HG02588 (cell line): ENCODE data around the gene APOBEC3A.
"Not testable (repeated sequence)": the region's sequence is repeated elsewhere in the genome, so short reads cannot be mapped to it uniquely, and the experiment has no call there.

Source experiments
- ATAC-seq: cut with Tn5 transposase; IDR thresholded peaks from one replicate; pipeline ENCODE4 v1.9.1; 2021; ENCODE audit warnings: mild to moderate bottlenecking, moderate library complexity; ENCODE audit not compliant: unreplicated experiment

The APOBEC3A gene

DNA sequence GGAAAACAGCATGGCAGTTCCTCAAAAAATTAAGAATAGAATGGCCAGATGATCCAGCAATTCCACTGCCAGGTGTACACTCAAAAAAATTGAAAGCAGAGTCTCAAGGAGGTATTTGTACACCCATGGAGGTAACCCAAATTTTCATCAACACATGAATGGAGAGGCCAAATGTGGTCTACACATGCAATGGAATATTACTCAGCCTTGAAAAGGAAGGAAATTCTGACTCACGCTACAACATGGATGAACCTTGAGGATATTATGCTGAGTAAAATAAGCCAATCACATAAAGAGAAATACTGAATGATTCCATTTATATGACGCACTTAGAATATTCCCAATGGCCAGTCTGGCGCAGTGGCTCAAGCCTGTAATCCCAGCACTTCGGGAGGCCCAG is 19.9 kb downstream of the APOBEC3A start:
- ATAC-seq, result not testable (repeated sequence)

DNA sequence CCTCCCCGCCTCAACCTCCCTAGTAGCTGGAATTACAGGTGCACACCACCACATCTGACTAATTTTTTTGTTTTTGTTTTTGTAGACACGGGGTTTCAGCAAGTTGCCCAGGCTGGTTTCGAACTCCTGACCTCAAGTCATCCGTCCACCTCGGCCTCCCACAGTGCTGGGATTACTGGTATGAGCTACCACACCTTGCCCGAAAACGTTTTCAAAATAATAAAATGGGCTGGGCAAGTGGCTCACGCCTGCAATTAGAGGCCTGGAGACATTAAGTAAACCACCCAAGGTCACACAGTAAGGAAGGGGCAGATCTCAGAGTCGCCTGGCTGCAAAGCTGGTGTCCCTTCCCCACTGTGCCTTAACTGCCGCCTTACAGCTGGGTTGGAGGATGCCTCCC is 23.2 kb downstream of the APOBEC3A start:
- ATAC-seq, result not testable (repeated sequence)

DNA sequence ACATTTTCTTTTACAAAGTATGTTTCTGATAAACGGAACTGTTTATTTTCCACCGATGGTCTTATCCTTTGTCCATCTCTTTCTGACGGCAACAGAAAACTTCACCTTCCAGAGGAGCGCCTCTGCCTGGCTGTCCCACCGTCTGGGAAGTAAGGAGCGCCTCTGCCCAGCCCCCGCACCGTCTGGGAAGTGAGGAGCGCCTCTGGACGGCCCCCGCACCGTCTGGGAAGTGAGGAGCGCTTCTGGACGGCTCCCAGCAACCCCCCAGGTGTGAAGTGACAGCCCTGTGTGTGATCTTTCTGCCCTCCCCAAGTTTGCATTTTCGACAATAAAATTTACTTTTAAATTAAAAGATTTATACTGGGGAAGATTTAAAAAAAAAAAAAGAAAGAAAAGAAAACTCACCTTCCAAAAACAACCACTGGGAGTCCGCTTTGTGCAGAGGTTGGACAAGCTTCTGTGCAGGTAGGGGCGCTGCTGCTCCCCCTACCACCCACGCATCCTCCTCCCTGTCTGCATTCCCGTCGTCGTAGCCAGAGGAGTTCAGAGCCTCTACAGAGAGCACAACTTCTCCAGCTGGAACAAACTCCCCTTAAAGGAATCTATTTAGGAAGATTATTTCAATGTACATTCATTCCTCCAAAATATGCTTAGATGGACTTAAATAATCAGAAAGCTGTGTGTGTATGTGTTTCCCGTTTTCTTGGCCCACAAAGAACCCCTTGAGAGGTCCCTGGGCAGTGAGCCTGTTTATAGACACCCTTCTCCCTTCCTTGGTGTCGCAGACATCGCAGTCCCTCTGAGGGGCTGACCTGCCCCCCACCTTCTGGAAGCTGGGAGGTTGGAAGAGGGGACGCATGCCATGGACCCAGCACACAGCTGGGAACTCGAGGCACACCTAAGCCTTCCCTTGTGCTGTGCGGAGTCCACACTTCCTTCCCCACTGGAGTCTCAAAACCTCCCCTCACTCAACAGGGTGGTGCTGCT is 23.9 kb downstream of the APOBEC3A start:
- ATAC-seq, result peak; percentile 9

DNA sequence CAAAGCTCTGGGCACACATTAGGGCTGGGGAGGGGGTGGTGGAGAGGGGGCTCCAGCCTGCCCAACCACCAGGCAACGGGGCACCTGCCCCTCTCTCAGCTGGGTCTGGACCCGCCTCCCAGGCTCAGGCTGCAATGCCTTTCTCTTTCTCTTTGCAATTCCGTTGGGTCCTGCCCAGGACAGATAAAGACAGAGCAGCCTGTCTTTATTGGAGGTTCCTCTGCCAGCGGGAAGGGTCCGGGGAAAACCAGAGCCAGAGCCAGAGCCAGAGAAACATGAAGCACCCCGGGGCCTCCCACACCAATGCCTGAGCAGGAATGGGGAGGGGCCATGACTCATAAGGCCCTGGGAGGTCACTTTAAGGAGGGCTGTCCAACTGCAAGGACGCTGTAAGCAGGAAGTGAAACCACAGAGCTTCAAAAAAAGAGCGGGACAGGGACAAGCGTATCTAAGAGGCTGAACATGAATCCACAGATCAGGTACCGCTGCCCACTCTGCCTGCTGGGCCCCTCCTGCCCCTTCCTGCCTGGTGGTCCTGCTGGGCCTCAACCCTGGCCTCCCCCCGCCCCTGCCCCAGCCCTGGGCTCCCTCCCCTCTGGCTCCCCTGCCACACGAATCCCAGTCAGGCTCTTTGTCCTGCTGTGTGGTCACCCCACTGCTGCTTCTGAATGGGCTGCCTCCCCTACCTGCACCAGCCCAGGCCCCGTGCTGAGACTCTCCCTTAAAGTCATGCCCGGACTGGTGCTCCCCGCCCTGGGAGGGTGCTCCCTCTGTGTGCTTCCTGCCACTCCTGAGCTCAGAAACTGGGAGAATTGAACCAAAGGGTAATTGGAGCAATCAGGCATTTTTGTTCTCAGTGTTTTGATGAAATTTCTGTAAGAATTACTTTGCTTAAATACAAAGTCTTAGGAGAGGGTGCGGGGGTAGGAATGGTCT is 24.9 kb downstream of the APOBEC3A start, which contains the start of gene APOBEC3B:
APOBEC3B (plus strand) TSS at position 356 of the 936 bp plus-strand sequence; CDS start at position 463, 107 bp downstream.
- ATAC-seq, result peak; percentile 54

DNA sequence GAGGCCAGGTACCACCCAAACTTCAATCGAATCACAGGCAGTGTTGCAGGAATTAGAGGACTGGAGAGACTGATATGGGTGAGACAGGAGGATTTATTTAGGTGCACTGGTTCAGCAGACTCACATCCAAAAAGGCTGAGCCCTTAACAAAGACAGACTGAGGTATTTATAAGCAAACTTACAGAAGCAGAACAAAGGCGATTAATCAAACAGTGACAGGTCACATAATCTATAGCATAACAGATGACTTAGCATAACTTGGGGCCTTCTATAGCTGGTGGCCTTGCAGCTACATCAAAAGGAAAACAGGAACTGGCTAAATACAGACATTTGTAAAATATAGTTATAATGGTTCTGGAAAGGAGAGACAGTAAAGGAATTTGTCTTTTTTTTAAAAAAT is 26.8 kb downstream of the APOBEC3A start:
- ATAC-seq, result no peak

DNA sequence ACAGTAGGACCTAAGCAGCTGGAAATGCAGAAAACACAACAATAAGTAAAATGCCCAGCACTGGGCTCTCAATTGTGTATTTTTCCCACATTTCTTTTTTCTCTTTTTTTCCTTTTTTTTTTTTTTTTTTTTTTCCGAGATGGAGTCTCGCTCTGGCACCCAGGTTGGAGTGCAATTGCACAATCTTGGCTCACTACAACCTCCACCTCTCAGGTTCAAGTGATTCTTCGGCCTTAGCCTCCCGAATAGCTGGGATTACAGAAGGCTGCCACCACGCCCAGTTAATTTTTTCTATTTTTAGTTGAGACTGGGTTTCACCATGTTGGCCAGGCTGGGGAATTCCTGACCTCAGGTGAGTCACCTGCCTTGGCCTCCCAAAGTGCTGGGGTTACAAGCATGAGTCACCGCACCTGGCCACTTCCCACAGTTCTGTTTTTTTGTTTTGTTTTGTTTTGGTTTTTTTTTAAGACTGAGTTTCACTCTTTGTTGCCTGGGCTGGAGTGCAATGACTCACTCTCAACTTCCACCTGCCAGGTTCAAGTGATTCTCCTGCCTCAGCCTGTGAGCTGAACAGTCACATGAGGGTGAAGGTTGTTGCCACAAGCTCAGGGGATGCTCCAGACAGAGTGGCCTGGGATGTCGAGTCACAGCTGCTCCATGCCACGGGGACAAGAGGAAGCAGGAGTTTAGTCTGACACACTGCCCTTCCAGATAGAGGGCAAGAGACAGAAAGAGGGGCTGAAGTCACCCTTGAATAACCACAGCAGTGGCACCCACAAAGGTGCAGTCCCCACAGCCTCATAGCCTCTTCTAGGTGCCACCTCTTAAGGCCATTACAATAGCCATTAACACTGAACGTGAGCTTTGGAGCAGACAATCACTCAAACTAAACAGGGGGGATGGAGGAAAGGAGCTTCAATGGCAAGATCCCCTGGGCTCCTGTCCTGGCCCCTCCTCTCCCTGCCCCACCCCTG is 27.7 kb downstream of the APOBEC3A start:
- peak; percentile 55 for ATAC-seq

DNA sequence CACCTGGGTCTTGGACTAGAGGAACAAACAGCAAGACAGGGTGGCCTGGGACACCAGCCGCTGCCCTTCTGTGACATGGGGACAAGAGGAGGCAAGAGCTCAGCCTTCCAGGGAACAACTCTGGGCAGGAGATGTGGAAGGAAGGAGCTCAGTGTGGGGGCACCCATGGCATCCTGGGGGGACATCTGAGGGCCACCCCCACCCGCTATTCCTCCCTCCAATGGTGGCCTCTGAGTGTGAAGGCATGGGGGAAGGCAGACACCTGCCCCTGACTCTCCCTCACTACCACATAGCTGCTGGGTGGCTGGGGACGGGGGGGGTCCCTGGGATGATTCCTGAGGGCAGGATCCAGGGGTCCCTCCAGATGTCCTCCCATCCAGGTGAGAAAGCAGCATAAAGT is 29.2 kb downstream of the APOBEC3A start:
- no peak for ATAC-seq

DNA sequence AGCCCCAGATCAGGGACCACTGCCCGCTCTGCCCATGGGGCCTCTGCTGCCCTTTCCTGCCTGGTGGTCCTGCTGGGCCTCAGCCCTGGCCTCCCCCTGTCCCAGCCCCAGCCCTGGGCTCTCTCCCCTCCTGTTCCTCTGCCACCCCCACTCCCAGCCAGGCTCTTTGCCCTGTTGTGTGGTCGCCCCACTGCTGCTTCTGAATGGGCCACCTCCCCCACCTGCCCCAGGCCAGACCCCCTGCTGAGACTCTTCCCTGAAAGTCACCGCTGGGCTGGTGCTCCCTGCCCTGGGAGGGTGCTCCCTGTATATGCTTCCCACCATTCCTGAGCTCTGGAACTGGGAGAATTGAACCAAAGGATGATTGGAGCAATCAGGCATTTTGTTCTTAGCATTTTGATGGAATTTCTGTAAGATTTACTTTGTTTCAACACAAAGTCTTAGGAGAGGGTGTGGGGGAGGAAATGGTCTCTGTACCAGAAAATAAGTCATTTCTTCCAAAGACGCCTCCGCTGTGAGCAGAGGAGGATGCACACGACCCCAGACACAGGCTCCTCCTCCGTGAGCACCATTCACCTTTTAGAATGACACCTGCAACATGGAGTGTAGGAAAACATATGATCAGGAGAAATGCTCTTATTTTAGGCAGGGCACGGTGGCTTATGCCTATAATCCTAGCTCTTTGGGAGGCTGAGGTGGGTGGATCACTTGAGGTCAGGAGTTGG is 29.9 kb downstream of the APOBEC3A start:
- ATAC-seq, result no peak

DNA sequence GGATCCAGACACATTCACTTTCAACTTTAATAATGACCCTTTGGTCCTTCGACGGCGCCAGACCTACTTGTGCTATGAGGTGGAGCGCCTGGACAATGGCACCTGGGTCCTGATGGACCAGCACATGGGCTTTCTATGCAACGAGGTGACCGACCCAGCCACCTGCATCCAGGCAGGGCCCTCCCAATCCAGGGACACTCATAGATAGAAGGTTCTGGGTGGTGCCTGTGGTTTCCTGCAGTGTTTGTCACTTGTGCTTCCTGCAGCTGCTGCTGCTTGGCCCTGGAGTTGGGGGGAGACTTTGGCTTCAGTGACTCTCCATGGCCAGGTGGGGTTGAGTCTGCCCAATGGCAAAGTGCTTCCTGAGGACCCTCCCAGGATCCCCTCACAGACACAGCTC is 32.1 kb downstream of the APOBEC3A start:
- ATAC-seq, result no peak

DNA sequence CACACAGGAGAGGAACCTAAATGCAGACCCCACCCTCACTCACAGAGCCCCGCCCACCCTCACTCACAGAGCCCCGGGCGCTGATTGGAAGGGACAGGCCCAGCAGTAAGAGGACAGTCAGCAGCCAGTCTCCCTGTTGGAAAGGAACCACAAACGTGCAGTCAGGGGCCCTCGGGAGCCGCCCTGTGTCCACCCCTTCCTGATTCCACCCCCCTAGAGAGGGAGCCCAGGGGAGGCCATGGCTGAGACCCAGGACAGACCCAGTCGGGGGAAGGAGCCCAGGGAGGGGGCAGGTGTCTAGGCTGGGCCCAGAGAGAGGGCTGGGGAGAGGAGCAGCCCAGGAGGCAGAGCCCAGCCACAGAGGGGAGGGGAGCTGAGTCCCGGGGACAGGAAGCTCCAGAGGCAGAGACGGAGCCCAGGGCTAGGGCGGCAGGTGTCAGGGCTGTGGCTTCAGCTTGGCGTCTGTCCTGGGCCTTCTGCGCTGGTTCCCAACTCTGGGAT is 35.5 kb downstream of the APOBEC3A start:
- not testable (repeated sequence) for ATAC-seq

DNA sequence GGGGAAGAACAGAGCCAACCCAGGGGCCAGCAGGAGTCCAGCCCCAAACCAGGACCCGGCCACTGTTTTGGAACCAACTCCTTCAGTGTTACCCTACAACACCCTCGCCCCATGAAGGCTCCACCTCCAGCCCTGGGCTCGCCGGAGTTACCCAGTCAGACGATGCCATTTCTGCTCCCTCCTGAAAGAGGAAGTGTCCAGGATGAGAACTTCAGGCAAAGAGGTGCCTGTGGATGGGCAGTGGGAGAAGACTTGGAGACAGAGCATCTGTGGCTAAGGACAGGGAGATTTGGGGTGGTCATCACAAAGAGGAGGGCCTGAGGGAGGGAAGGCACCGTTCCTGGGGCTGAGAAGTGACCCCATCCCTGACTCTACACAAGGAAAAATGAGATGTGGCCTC is 38.7 kb downstream of the APOBEC3A start:
- no peak for ATAC-seq

DNA sequence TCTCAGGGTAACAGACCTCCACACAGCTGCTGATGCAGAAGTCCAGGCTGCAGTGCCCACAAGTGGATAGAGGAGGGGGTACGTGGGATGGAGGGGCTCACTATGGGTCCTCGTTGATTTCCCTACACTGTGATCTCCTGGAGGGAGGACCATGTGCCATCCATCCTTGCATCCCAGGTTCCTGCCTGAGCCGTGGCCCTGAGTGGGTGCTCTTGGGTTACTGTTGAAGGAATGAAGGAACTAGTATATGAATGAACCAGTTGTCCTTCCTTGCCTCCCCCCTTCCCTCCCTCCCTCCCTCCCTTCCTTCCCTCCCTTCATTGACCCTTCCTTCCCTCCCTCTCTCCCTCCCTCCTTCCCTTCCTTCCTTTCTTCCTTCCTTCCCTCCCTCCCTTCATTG is 40.1 kb downstream of the APOBEC3A start:
- ATAC-seq, result no peak

DNA sequence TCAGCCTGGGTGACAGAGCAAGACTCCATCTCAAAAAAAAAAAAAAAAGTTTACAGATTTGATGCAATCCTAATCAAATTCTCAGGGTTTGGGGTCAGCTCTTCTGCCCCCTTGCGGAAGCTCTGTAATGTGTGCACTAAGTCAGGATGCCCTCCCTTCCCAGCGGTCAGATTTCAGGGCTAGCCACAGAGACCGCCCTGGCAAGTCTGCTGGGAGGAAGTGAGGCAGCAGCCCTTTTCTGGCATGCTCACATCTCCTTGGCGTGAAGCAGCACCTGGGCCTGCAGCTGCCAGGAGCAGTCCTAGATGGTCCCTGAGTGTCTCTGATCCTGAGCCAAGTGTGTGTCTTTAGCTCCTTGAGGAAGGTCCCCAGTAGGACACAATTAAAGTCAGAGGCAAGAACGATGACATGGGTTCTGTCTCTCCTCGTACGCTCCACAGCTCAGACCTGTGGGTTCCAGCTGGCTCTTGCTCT is 45.8 kb downstream of the APOBEC3A start:
- no peak for ATAC-seq

DNA sequence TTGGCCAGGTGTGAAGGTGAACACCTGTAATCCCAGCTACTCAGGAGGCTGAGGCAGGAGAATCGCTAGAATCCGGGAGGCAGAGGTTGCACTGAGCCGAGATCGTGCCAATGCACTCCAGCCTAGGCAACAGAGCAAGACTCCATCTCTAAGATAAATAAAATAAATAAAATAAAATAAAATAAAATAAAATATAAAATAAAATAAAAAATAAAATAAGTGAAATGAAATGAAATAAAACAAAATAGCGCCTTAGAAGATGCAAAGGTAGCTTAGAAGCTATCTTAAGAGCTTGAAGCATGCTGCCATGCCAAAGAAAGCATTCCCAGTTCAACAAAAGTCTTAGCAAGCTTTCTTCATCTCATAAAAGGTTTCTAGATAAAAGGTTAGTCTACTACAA is 49.8 kb downstream of the APOBEC3A start:
- no peak for ATAC-seq

DNA sequence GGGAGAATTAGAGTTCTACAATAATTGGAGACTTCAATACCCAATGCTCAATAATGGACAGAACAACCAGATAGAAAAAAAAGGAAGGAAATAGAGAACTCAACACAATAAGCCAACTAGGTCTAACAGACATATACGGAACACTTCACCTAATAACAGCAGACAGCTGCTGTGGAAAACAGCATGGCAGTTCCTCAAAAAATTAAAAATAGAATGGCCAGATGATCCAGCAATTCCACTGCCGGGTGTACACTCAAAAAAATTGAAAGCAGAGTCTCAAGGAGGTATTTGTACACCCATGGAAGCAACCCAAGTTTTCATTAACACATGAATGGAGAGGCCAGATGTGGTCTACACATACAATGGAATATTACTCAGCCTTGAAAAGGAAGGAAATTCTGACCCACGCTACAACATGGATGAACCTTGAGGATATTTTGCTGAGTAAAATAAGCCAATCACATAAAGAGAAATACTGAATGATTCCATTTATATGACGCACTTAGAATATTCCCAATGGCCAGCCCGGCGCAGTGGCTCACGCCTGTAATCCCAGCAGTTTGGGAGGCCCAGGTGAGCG is 51.0 kb downstream of the APOBEC3A start:
- ATAC-seq, result not testable (repeated sequence)

DNA sequence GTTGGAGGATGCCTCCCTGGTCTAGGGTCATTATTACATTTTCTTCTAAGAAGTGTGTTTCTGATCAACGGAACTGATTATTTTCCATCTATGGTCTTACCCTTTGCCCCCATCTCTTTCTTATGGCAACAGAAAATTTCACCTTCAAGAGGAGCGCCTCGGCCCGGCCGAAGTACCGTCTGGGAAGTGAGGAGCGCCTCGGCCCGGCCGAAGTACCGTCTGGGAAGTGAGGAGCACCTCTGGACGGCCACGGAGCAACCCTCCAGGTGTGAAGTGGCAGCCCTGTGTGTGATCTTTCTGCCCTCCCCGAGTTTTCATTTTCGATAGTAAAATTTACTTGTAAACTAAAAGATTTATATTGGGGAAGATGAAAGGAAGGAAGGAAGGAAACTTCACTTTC is 53.5 kb downstream of the APOBEC3A start:
- ATAC-seq, result no peak
